ENCODE data around the gene FRMD3.

FRMD3 gene

DNA sequence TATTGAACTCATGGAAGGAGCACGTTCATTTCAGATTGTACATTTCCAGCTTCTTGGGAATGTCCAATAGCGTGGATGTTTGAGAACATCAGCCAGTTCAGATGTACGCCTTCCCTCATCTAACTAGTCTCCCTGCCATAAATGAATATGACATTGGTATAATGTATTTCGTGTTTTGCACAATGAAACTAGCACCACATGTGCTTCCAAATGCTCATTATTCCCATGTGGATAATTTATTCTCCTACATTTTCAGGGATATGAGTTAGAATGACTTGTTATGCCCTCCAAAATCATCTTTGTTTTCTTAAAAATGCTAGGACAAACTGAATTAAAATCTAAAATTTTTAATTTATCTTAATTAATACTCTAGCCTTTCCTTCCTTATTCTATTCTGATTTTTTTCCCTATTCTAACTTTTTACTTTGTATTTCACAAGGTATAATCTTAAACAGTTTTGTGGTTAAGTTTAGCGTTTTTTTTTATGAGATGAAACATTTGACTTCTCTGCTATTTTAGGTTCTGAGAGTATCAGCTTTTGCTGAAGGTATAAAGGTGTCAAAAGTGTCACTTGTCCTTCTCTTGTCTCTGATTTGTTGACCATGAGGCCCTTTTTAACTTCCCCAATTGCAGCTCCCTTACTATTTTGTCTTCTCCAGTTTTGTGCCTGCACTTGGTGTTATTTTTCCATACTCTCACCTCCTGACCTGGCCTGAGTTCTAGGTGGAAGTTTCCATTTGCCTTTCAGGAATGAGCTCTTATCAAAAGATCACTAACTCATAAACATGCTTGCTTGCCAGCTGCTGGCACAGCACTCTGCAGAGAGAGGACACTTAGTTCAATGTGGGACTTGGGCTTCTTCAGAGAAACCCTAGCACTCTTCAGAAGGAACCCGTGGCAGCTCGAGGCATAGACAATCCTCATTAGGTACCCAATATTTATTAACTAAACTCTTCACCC is 106.8 kb downstream of the FRMD3 start:
- DNase-seq = no peak

DNA sequence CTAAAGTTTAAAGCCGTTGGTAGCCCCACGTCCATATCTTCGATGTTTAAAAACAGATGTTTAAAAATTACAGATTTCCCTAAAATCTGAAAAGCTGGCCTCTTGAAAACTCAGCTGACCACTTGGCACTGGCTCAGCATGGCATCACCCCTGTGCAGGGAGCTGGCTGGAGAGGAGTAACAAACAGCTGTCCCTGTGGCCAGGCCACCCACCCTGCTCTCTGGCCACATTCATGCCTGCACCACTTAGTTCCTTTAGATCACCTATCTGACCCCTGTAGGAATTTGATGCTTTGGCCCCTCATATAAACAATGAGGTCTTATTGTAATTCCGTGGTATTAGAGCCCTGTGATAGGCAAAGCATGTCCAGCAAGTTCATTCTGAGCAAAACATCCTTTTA is 107.5 kb downstream of the FRMD3 start:
- DNase-seq = no peak

DNA sequence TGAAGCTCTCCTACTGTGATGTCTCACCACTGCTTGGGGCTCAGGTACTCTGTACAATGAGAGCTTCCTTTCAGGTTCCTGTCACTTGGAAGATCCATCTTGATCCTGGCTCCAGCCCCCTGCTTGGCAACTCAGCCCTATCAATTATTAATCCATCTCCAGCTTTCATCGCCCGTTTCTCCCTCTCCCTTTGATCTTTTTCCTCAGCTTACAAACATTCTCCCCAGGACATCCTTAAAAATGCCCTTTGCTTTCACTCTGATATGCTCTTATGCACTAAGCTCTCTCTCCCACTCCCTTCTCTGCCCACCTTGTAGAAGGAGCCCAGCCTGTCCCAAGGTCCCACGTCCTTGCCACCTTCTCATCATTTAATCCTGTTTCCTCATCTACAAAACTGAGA is 109.0 kb downstream of the FRMD3 start:
- no peak for DNase-seq

DNA sequence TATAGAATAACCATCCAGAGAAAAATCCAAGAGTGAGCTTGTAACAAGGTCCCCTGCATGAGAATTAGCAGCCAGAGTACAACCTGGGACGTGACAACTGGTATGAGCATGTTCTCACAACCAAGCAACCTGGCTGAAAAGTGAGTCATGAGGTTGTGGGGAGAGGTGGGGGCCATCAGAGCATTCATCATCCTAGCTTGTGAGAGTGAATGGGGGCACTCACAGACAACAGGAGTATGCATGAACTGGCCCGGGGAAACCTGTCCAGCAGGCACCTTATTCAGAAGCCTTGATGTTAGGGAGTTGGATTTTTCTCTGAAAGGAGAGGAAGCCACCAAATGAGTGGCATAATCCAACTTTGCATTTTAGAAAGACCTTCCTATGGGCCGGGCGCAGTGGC is 113.0 kb downstream of the FRMD3 start:
- peak; percentile 42 for DNase-seq

DNA sequence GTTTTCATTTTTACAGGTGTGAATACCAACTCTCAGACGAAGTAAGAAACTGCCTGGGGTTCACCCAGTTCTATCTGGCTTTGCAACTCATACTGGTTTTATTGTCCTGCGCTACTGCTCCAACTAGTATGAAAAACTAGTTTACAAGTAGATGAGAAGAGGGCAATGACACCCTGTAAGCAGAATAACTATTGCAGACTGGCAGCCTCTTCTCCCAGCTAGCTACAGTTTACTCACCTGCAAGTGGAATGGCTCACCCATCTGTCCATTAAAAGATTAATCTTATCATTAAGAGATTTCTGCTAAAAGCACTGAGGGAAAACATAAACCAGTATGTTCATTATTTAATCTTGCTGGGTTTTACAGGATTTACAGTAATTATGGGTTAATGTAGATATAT is 113.4 kb downstream of the FRMD3 start:
- DNase-seq = no peak

DNA sequence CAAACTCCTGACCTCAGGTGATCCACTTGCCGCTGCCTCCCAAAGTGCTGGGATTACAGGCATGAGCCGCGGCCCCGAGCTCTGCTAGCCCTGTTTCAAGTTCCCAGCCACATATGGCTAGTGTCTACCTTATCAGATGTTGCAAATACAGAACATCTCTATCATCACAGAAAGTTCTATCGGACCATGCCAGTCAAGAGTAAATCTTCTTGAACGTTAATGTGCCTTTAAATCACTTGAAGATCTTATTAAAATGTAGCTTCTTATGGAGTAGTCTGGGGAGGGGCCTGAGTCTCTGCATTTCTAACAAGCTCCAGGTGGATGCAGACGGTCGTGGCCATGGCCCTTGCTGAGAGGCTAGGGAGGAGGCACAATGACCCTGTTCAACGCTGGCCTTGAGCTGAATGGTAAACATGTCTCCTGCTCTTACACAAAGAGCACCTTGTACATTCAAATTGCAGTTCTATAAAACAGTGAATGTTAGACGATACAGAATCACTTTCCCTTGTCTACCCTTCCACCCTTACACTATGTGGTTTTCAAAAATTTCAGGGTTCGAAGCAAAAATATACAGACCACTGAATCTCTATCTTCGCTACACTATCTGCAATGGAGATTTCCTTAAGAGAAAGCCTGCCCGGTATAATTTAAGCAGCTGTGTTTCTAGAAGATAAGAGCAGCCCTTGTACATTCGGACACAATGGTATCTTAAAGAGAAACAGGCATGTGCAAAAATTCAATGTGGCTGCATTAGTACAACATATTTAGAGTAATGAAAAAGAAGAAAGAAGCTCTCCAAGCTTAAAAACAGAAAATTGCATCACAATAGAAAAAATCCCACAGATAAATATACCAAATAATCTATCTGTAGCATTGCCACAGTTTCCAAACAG is 114.1 kb downstream of the FRMD3 start:
- DNase-seq = no peak

DNA sequence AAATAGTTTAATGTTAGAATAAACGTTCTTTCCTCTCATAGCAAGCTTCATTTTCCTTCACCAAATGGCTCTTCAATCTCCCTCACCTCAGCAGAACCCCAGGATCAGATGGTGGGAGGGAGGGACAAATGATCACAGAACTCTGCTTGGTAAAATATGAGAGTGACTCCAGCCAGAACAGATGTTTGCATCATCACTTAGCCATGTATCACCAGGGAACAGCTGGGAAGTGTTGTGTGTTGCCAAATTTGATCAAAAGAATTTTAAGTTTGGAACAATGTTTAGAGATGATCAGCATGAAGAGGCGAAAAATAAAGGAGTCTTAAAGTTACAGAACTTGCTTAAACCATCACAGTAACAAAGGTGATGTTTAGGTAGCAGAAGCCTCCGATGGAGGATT is 115.7 kb downstream of the FRMD3 start:
- no peak for DNase-seq

DNA sequence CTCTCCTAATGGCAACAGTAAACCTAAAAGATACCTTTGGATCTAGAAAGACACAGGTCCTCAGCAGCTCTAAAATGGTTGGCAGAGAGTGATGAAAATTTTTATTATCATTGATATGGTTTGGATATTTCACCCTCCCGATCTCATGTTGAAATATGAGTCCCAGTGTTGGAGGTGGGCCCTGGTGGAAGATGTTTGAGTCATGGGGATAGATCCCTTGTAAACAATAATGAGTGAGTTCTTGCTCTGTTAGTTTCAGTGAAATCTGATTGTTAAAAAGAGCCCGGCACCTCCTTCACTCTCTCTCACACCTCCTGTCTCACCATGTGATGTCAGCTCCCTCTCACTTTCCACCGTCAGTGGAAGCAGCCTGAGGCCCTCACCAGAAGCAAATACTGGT is 117.7 kb downstream of the FRMD3 start:
- DNase-seq = no peak

DNA sequence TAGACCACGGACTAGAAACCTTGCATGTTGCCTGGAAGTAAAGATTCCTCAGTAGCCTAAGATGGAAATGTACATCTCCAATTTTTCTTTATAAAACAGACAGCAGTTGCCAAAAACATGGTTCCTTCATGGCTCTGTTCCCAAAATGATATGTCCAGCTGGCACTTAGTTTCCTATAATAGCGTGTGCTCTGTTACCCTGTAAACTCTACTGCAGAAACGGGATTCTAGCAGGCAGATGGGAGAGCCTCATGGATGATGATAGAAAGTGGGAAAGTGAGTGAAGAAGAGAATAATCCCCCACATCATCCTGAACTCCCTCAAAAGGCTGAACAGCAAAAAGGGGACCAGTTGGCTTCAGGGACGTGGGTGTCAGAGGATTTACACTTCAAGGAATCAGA is 118.2 kb downstream of the FRMD3 start:
- no peak for DNase-seq

DNA sequence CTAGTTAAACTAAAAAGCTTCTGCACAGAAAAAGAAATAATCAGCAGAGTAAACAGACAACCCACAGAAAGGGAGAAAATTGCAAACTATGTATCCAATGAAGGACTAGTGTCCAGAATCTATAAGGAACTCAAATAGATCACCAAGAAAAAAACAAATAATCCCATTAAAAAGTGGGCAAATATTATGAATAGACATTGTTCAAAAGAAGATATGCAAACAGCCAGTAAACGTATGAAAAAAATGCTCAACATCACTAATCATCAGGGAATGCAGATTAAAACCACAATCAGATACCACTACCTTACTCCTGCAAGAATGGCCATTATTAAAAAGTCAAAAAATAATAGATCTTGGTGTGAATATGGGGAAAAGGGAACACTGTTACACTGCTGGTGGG is 119.9 kb downstream of the FRMD3 start:
- DNase-seq = no peak

DNA sequence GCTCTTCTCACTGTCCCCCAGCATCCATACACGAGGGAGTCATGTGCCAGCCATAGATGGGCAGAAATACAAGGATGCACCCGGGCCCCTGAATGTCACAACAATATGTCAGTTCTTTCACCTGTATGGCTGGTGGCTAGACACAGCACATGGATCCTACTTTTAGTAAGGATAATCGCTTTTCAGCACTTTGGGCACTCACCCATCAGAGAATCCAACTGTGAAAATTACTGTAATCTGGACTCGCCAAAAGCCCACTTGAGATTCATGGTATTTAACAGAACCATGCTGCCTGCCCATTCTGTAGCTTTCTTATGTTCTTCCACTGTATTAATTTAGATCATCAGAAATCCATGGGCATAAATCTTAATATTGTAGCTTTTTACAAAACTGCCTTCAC is 124.8 kb downstream of the FRMD3 start:
- DNase-seq = no peak

DNA sequence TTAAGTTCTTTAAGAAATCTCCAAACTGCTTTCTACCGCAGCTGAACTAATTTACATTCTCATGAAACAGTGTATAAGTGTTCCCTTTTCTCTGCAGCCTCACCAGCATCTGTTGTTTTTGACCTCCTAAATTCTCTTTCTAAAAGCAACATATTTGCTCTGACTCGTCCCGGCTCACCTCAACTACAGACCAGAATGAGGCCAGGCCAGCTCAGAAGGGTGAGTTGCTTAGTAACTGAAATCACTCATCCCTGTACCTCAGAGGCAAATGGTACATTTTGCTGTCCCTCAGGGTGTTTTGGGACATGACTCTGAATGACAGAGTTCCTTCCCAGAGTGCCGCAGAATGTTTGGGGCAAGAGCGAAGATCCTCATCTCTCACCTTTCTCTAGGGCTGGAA is 127.5 kb downstream of the FRMD3 start:
- no peak for DNase-seq

DNA sequence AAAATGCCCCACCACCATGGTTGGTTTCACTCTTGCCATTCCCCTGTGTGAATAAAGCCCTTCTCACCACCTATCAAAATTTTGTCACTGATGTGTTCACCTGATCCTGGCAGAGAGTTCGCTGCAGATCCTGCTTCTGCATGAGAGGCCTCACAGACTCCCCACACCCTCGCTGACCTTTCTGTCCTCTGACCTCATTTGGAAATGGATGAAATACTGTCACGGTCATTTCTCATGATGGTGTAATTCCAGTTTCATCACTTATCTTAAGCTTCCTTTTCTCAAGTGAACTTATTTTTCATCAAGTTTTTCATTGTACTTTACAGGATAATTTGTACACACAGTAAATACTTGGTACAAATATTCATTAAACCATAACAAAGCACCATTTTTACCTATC is 131.3 kb downstream of the FRMD3 start:
- DNase-seq = no peak

DNA sequence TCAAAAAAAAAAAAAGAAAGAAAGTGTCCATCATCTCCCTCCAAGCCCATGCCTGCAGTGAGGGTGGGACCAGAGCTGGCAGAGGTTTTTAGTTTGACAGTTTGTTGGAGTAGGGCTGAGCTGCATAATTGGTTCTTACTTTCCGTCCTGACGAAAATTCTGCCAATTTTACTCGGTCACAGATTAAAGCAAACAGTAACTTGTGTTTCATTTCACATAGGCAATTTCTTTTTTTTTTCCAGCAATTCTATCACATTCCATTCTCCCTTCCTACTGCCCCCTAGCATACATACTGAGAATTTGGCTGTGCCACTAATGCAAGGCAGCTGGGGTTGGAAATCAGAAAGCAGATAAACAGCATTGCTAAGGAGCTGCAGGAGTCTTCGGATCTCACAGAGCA is 132.4 kb downstream of the FRMD3 start:
- no peak for DNase-seq

DNA sequence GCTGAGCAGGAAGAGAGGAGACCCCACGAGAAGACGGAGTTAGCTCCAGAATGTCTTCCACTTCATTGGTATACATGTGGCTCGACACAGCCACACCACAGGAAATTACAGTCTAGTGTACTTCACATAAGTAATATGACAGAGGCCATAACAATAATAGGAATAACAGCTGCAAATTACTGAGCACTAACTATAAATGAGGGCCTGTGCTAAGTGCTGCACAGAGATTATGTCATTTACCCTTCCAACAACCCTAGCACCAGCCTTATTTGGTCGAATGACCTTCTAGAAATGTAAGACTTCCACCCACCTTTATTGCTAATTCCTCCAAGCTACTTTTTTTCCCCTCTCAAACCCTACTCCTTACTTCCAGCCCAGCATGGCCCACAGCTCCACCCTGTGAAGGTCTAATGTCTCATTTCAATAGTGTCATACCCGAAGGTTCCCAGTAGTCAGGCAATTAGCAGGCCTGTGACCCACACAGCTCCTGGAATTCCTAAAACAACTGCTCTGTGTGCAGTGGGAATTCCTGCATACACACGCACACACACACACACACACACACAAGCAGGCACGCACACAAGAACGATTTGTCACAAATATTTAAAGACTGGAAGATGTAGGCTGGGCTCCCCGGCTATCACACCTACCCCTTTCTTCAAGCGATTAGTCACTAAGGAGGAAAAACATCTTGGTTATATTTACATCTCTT is 134.5 kb downstream of the FRMD3 start:
- DNase-seq = no peak

DNA sequence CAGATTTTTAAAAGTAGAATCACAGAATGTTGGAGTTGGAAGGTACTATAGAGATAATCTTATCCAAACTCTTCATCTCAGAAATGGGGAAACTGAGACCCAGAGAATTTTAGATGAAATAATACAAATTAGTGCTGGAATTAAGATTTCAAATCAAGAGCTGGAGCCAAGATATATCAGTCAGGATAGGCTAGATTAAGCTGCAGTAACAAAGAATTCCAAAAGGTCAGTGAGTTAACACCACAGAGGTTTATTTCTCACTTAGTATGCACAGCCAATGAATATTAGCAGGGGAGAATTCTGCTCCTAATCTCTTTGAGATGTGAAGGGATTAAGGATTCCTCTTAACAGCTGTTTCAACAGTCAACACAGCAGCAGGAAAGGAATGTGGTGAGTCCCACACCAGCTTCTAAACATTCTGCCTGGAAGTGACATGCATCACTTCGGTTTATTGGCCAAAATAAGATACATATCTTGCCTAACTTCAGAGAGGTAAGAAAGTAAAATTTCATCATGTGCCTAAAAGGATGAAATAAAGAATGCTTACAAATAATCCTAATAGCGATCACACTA is 136.8 kb downstream of the FRMD3 start:
- no peak for DNase-seq

DNA sequence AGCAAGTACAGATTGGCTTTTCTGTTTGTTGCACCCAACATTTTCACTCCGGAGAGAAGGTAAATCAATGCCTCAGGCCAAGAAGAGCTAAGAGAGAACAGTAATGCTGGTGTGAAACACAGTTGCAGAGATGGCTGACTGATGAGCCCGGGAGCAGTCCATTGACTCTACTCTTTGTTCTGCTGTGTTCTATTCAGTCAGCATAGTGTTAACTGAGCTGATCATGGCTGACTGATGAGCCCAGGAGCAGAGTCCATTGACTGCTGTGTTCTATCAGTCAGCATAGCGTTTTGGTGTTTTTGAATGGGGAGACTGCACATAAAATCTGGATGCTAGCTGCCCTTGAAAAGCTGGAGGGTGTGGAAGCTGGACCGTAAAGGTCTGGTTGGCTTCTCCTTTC is 141.4 kb downstream of the FRMD3 start:
- no peak for DNase-seq

DNA sequence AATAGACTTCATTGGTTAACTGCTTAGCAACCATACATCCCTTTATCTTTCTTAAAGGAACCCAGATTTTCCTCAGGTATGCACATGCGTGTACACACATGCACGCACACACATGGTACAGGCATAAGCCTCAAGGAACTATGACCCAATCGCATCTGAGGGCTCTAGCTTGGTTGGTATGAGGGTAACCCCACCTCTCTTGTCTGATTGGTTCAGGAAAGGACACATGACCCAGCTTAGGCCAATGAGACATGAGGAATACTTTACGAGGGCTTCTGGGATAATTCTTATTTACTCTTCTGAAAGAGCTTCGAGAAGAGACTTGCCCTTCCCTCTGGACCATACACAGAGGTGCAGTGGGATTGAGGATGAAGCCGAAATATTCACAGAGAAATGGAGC is 141.9 kb downstream of the FRMD3 start:
- DNase-seq = no peak

DNA sequence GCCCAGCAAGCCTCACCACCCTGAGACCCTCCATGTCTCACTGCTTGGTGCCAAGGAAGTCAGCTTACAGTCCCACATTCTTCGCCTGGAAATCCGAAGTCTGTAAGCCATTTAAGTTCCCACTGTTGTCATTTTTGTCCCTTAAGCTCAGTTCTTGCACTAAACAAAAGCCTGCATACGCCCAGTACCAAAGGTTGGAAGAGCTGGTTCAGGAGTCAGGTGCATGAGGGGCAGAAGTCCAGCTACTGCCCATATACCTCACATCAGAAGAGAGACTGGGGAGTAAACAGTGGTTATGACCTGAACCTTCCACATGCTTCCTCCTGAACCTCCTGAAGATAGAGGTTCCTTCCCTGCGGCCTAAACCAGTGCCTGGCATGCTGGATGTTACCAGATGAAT is 146.0 kb downstream of the FRMD3 start:
- no peak for DNase-seq

DNA sequence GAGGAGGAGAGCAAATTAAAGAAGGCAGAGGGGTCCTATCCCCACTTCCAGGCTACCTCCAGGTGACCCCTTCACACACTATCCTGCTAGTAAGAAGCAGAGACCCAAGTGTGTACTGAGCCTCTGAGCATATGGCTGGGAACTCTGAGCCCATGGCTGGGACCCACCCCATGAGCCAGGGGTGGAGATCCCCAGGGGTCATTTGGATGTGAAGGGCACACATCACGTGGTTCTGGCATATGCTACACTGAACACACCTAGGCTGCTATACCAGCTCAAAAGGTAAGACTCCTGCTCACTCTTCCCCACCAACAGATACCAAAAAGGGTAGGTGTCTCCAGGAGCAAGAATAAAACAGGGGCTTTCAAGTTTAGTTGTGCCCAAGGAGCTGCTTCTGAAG is 149.9 kb downstream of the FRMD3 start:
- DNase-seq = no peak

DNA sequence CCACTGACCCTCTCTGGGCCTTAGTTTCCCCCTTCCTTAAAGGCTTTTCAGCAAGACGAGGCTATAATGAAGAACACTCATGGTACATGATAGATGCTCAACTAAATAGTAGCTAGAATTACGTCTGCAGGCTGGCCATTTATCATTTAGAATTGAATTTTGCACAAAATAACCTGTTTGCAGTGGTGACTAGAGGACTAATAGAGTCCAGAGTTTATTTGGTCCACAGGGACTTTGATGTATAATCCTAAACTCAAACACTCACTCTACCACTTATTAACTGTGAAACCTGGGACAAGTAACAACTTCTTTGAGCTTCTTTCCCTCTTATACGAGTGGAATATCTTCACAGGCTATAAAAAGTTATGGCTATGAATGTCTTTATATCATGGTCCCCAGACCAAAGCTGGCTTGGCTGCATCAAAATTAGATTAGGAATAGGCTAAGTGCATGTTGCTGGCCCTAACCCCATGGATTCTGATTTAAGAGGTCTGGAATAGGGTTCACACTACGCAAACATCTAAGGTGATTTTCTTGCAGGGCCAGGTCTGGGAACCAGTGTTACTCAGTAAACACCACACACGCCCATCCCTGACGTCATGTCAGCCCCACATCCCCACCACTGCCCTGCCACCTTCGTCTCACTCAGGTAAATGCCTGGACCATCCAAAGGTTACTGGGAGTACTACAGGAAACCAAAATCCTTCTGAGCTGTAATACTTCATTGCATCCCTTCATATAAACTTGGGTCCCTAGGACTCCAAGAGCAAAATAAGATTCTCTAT is 150.6 kb downstream of the FRMD3 start:
- no peak for DNase-seq

DNA sequence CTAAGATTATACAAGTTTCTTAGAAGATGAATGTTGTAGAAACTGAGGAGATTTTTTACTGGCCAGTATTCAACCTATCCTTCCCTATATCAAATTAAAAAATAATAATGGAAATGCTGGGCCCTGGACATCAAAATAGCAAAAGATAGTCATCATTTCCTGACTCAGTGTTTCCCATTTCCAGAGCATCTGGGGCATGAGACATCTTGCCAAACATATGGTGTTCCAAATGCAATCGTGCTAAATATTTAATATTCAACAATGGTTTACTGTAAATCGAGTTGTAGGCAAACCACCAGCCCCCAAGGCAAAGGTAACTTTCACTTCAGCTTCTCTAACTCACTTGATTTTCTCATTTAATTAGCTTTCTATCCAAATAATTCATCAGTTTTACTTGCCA is 152.9 kb downstream of the FRMD3 start:
- no peak for DNase-seq

Measured in NCI-H774 (cell line).